PC-3 (cell line): ENCODE results near the gene MAMDC4. TPM values are rescaled to one million over a fixed set of nuclear protein-coding genes. Genes with fewer than 3 reads are reported as not detected.

ENCODE experiments used
- ATAC-seq: fragments of 200-7000 bp; cut with Tn5 transposase; 2 replicates; pipeline ENCODE4 v1.9.1; 2020; ENCODE audit warnings: mild to moderate bottlenecking, moderate library complexity
- BruUV-seq: library from RNA; stranded (reverse); fragments of 400-500 nt; replicated peaks from 2 replicates; lab custom pipeline; 2021; lab: Mats Ljungman, UMichigan
- CTCF ChIA-PET: fragments of 300-600 bp; sonication (Branson Sonifier 250); formaldehyde crosslinking; loops from one replicate; lab custom pipeline; 2022; ENCODE audit warnings: antibody characterized with exemption; lab: Charles Lee
- POLR2A ChIA-PET: fragments of 300-600 bp; sonication (Branson Sonifier 250); formaldehyde crosslinking; loops from one replicate; lab custom pipeline; 2022; ENCODE audit warnings: antibody characterized with exemption; ENCODE audit not compliant: unreplicated experiment; lab: Charles Lee
- DNase-seq: peaks from one replicate; pipeline ENCODE4 v3.0.0-alpha.2; 2015
- H2AFZ ChIP-seq: fragments of 300-600 bp; sonication (generic); 2 replicates; pipeline ENCODE4 v1.6.0; 2016; ENCODE audit warnings: antibody characterized with exemption, low read length
- H3F3A ChIP-seq: fragments of 300-600 bp; sonication (generic); one replicate; pipeline ENCODE4 v1.6.0; 2017; ENCODE audit warnings: antibody characterized with exemption, low read length, control low read depth, mild to moderate bottlenecking; ENCODE audit not compliant: unreplicated experiment
- H3K27ac ChIP-seq: fragments of 300-600 bp; sonication (generic); 2 replicates; pipeline ENCODE4 v1.5.1; 2016; ENCODE audit warnings: mild to moderate bottlenecking, low read length
- H3K27me3 ChIP-seq: fragments of 300-600 bp; sonication (generic); 2 replicates; pipeline ENCODE4 v1.6.1; 2016; ENCODE audit warnings: low read length, mixed read lengths
- H3K36me3 ChIP-seq: fragments of 300-600 bp; sonication (generic); 2 replicates; pipeline ENCODE4 v1.6.1; 2016; ENCODE audit warnings: low read depth, mixed run types, low read length, mixed read lengths
- H3K4me1 ChIP-seq: fragments of 300-600 bp; sonication (generic); 2 replicates; pipeline ENCODE4 v1.5.1; 2016; ENCODE audit warnings: low read length; ENCODE audit not compliant: insufficient read depth
- H3K4me2 ChIP-seq: fragments of 300-600 bp; sonication (generic); 2 replicates; pipeline ENCODE4 v1.6.0; 2016; ENCODE audit warnings: low read length
- H3K4me3 ChIP-seq: fragments of 300-600 bp; sonication (generic); 2 replicates; pipeline ENCODE4 v1.5.1; 2016; ENCODE audit warnings: mild to moderate bottlenecking, low read length, mixed read lengths
- H3K79me2 ChIP-seq: fragments of 300-600 bp; sonication (generic); 2 replicates; pipeline ENCODE4 v1.6.1; 2017; ENCODE audit warnings: low read length, mixed read lengths
- H3K9ac ChIP-seq: fragments of 300-600 bp; sonication (generic); 2 replicates; pipeline ENCODE4 v1.6.0; 2016; ENCODE audit warnings: mild to moderate bottlenecking, low read length
- H3K9me2 ChIP-seq: fragments of 300-600 bp; sonication (generic); replicated peaks from 2 replicates; pipeline ENCODE4 v1.6.1; 2016; ENCODE audit warnings: mixed run types, low read length, mixed read lengths
- H3K9me3 ChIP-seq: fragments of 300-600 bp; sonication (generic); 2 replicates; pipeline ENCODE4 v1.6.1; 2016; ENCODE audit warnings: low read length, mixed read lengths
- H4K20me1 ChIP-seq: fragments of 300-600 bp; sonication (generic); 2 replicates; pipeline ENCODE4 v1.6.1; 2016; ENCODE audit warnings: low read length, mixed read lengths
- CTCF ChIP-seq: fragments of 300-600 bp; sonication (generic); conservative IDR thresholded peaks from 2 replicates; pipeline ENCODE4 v1.5.1; 2017; ENCODE audit warnings: antibody characterized with exemption, low read depth, mild to moderate bottlenecking, low read length
- EZH2 ChIP-seq: fragments of 300-600 bp; sonication (generic); IDR thresholded peaks from one replicate; pipeline ENCODE4 v1.6.1; 2017; ENCODE audit warnings: antibody characterized with exemption, mild to moderate bottlenecking, low read length; ENCODE audit not compliant: unreplicated experiment
- EZH2phosphoT487 ChIP-seq: fragments of 300-600 bp; sonication (generic); IDR thresholded peaks from 2 replicates; pipeline ENCODE4 v1.6.1; 2018; ENCODE audit warnings: mild to moderate bottlenecking, antibody characterized with exemption, low read length, borderline replicate concordance
- intact Hi-C: fragments of 100-400 bp; cut with micrococcal nuclease; formaldehyde crosslinking; loops from 2 replicates; pipeline ENCODE4 v1.9.0; 2023
- total RNA-seq: library from RNA; depleted of rRNA; stranded (reverse); fragments of >200 nt; gene quantifications from 2 replicates; pipeline ENCODE4 v1.2.3, GENCODE V29; 2014

MAMDC4 gene
- total RNA-seq, 1 experiment from 2014 or later = 3.0 TPM

- ChIA-PET CTCF (no interaction called here), POLR2A (no interaction called here)
- no peaks in the 10 kb centered on the region for H3K79me2 ChIP-seq
- no peaks in the 10 kb centered on the region for H3K9me3 ChIP-seq
- peaks cover 8% of the 10 kb centered on the region for H3K4me1 ChIP-seq
- H3K36me3 ChIP-seq = no peaks in the 10 kb centered on the region
- no peak overlapping the region for H2AFZ ChIP-seq
- H3K27me3 ChIP-seq = no peaks in the 10 kb centered on the region
- intact Hi-C loops = no loop called here
- H3K4me3 ChIP-seq = no peak overlapping the region
- H4K20me1 ChIP-seq = no peaks in the 10 kb centered on the region
- no peaks in the 10 kb centered on the region for H3K9me2 ChIP-seq
- no peak overlapping the region for H3K27ac ChIP-seq
- TF ChIP-seq EZH2phosphoT487 (no peak), CTCF (no peak), EZH2 (no peak)
- H3K9ac ChIP-seq = no peak overlapping the region
- no peaks in the 10 kb centered on the region for H3F3A ChIP-seq
- ATAC-seq (no peak), DNase-seq (no peak)
- BruUV-seq = no TSS peak
- no peak overlapping the region for H3K4me2 ChIP-seq
Observed at GRCh38 chr9:136852664-136853595, 784 bp downstream of the MAMDC4 start.

GRCh38 chr9:136853596-136854112 lies 1.5 kb downstream of the MAMDC4 start:
- DNase-seq (no peak), ATAC-seq (no peak)
- intact Hi-C loops = no loop called here
- Histone ChIP-seq H3K36me3 (no peaks in the 10 kb centered on the region), H3K9me3 (no peaks in the 10 kb centered on the region), H3F3A (no peaks in the 10 kb centered on the region), H2AFZ (no peak overlapping the region), H3K4me3 (no peak overlapping the region), H3K9ac (no peak overlapping the region), H3K79me2 (no peaks in the 10 kb centered on the region), H3K4me2 (no peak overlapping the region), H3K27me3 (no peaks in the 10 kb centered on the region), H4K20me1 (no peaks in the 10 kb centered on the region), H3K4me1 (peaks cover 8% of the 10 kb centered on the region), H3K27ac (no peak overlapping the region), H3K9me2 (no peaks in the 10 kb centered on the region)
- BruUV-seq = no TSS peak
- ChIA-PET POLR2A (no interaction called here), CTCF (no interaction called here)
- TF ChIP-seq CTCF = no peak
- TF ChIP-seq EZH2 = no peak
- TF ChIP-seq EZH2phosphoT487 = no peak
